Ecto neural progenitor cell (in vitro differentiated cells): Measurements from ENCODE around the gene SERTAD2.
A peak's percentile ranks its signal among the peaks of the same experiment; 100 is the strongest.

ENCODE experiments used
- DNase-seq: peaks from one replicate; pipeline ENCODE4 v3.0.0-alpha.2; 2018; ENCODE audit warnings: low spot score

The SERTAD2 gene

GRCh38 chr2:64608867-64609226 lies 44.9 kb downstream of the SERTAD2 start:
- DNase-seq = no peak

GRCh38 chr2:64607381-64608304 lies 46.1 kb downstream of the SERTAD2 start:
- DNase-seq = peak; percentile 52

GRCh38 chr2:64606479-64607363 lies 47.0 kb downstream of the SERTAD2 start:
- peak; percentile 85 for DNase-seq

- DNase-seq = peak; percentile 42
These were observed 47.7 kb downstream of the SERTAD2 start for GRCh38 chr2:64605991-64606478.

- no peak for DNase-seq
These were observed 48.7 kb downstream of the SERTAD2 start for GRCh38 chr2:64605026-64605471.

- no peak for DNase-seq
These were observed 49.6 kb downstream of the SERTAD2 start for GRCh38 chr2:64604155-64604554.

GRCh38 chr2:64602436-64602835 lies 51.3 kb downstream of the SERTAD2 start:
- no peak for DNase-seq

- no peak for DNase-seq
These were observed 51.8 kb downstream of the SERTAD2 start for GRCh38 chr2:64601785-64602391.

GRCh38 chr2:64601034-64601754 lies 52.5 kb downstream of the SERTAD2 start:
- DNase-seq = no peak

- DNase-seq = no peak
These were observed 54.2 kb downstream of the SERTAD2 start for GRCh38 chr2:64599469-64599868.

GRCh38 chr2:64598226-64598625 lies 55.5 kb downstream of the SERTAD2 start:
- DNase-seq = no peak

GRCh38 chr2:64595397-64596176 lies 58.1 kb downstream of the SERTAD2 start:
- no peak for DNase-seq

- no peak for DNase-seq
These were observed 59.3 kb downstream of the SERTAD2 start for GRCh38 chr2:64594226-64594989.

- no peak for DNase-seq
These were observed 60.6 kb downstream of the SERTAD2 start for GRCh38 chr2:64593035-64593655.

GRCh38 chr2:64591188-64591587 lies 62.5 kb downstream of the SERTAD2 start:
- no peak for DNase-seq

GRCh38 chr2:64587561-64587960 lies 66.2 kb downstream of the SERTAD2 start:
- DNase-seq = no peak

- no peak for DNase-seq
These were observed 66.7 kb downstream of the SERTAD2 start for GRCh38 chr2:64586883-64587481.

- no peak for DNase-seq
These were observed 67.7 kb downstream of the SERTAD2 start for GRCh38 chr2:64586054-64586453.

GRCh38 chr2:64582774-64583340 lies 70.9 kb downstream of the SERTAD2 start:
- DNase-seq = no peak
